Neural cell (in vitro differentiated cells): ENCODE results near the gene CNNM3.

Source experiments
- CTCF ChIP-seq: fragments of 450-650 bp; IDR thresholded peaks from 2 replicates; pipeline ENCODE4 v1.5.1; 2014; ENCODE audit warnings: antibody characterized with exemption, mild to moderate bottlenecking, moderate library complexity; ENCODE audit not compliant: poor library complexity, severe bottlenecking
- MXI1 ChIP-seq: fragments of 450-650 bp; conservative IDR thresholded peaks from 2 replicates; pipeline ENCODE4 v1.6.1; 2014; ENCODE audit warnings: antibody characterized with exemption, mild to moderate bottlenecking; ENCODE audit not compliant: poor library complexity, severe bottlenecking
- POLR2AphosphoS5 ChIP-seq: IDR thresholded peaks from 2 replicates; pipeline ENCODE4 v1.6.1; 2012
- TAF1 ChIP-seq: IDR thresholded peaks from 2 replicates; pipeline ENCODE4 v1.6.1; 2012; ENCODE audit warnings: low read depth

DNA sequence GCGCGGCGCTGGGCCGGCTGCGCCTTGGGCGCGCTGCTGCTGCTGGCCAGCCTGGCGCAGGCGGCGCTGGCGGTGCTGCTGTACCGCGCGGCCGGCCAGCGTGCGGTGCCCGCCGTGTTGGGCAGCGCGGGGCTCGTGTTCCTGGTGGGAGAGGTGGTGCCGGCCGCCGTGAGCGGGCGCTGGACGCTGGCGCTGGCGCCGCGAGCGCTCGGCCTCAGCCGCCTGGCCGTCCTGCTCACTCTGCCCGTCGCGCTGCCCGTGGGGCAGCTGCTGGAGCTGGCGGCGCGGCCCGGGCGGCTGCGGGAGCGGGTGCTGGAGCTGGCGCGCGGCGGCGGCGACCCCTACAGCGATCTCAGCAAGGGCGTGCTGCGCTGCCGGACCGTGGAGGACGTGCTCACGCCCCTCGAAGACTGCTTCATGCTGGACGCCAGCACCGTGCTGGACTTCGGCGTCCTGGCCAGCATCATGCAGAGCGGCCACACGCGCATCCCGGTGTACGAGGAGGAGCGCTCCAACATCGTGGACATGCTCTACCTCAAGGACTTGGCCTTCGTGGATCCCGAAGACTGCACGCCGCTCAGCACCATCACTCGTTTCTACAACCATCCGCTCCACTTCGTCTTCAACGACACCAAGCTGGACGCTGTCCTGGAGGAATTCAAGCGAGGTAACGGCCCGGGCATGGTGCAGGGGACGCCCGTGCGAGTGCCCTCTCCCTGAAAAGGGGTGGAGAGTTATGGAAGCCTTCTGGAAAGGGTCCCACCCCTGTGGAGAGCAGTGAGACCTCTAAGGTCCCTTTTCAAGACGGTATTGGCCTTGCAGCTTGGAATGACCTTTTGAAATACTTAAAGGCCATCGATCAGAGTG lies 1.0 kb downstream of the CNNM3 start:
- TF ChIP-seq MXI1 (no peak), CTCF (no peak), TAF1 (no peak), POLR2AphosphoS5 (no peak)
